K562 (cell line): ENCODE results near the gene SLC24A2. TPM values are rescaled to one million over a fixed set of nuclear protein-coding genes. Genes with fewer than 3 reads are reported as not detected.

ENCODE experiments used
- ATAC-seq: fragments of 200-7000 bp; cut with Tn5 transposase; 3 replicates; pipeline ENCODE4 v1.9.1; 2020; ENCODE audit warnings: moderate library complexity
- BruUV-seq: library from RNA; stranded (reverse); fragments of 400-500 nt; replicated peaks from 2 replicates; lab custom pipeline; 2021; lab: Mats Ljungman, UMichigan
- CTCF ChIA-PET: fragments of 300-600 bp; formaldehyde crosslinking; extraction: SDS; loops from one replicate; lab custom pipeline; 2021; ENCODE audit warnings: low intra/inter-chr PET ratio; lab: Yijun Ruan, JAX
- POLR2A ChIA-PET: fragments of 300-600, 350-650 bp; sonication (Branson Sonifier 250); formaldehyde crosslinking; extraction: SDS; loops from one replicate; lab custom pipeline; 2021; ENCODE audit warnings: antibody characterized with exemption, inconsistent platforms; lab: Yijun Ruan, JAX
- DNase-seq, 4 experiments: peaks; one replicate each; pipeline versions ENCODE4 v3.0.0 to v3.0.0-alpha.2; 2011 to 2018; ENCODE audit warnings: low spot score in 3 of 4, mixed read lengths in 3 of 4; ENCODE audit errors: extremely low read depth in 1 of 4
- FAIRE-seq: peaks from 2 replicates; lab custom pipeline; 2011; peaks lifted over from hg19 to GRCh38; lab: Jason Lieb, UNC
- H2AFZ ChIP-seq: 2 replicates; pipeline ENCODE4 v1.6.0; 2011; ENCODE audit warnings: low read depth, low read length, control low read depth, inconsistent platforms
- H3K27ac ChIP-seq: fragments of 200-600 bp; 3 replicates; pipeline ENCODE4 v1.8.0; 2011; ENCODE audit warnings: low read depth, mild to moderate bottlenecking, control low read depth, inconsistent platforms, low read length, moderate library complexity, mixed read lengths; ENCODE audit errors: extremely low read depth
- H3K27me3 ChIP-seq, 2 experiments: fragments of 300-600 bp in 1 of 2; 2 replicates in 1 of 2; 3 replicates in 1 of 2; pipeline versions ENCODE4 v1.6.0 to v1.8.0; 2011; ENCODE audit warnings: inconsistent platforms in 2 of 2, low read length in 2 of 2, mild to moderate bottlenecking in 1 of 2, mixed read lengths in 1 of 2, moderate library complexity in 1 of 2; ENCODE audit not compliant: control insufficient read depth in 2 of 2, insufficient read depth in 2 of 2
- H3K36me3 ChIP-seq: fragments of 300-600 bp; 3 replicates; pipeline ENCODE4 v1.8.0; 2011; ENCODE audit warnings: mild to moderate bottlenecking, low read length, inconsistent platforms; ENCODE audit not compliant: control insufficient read depth, insufficient read depth
- H3K4me1 ChIP-seq, 2 experiments: fragments of 200-600 bp in 1 of 2; replicated peaks in 1 of 2; 2 replicates in 1 of 2; 3 replicates in 1 of 2; pipeline versions ENCODE4 v1.5.1 to v1.8.0; 2011; ENCODE audit warnings: inconsistent platforms in 2 of 2, low read length in 2 of 2, mild to moderate bottlenecking in 1 of 2, mixed read lengths in 1 of 2, moderate library complexity in 1 of 2; ENCODE audit not compliant: control insufficient read depth in 2 of 2, insufficient read depth in 2 of 2
- H3K4me2 ChIP-seq: 2 replicates; pipeline ENCODE4 v1.6.1; 2011; ENCODE audit warnings: low read length, control low read depth, inconsistent platforms, mixed read lengths; ENCODE audit not compliant: insufficient read depth
- H3K4me3 ChIP-seq: fragments of 200-600 bp; sonication (generic), shearing (Covaris generic); 2 replicates; pipeline ENCODE4 v1.5.1; 2016; ENCODE audit warnings: control low read depth, inconsistent platforms
- H3K79me2 ChIP-seq: fragments of 200-600 bp; 3 replicates; pipeline ENCODE4 v1.8.0; 2011; ENCODE audit warnings: low read length, inconsistent platforms; ENCODE audit not compliant: control insufficient read depth, insufficient read depth
- H3K9ac ChIP-seq, 2 experiments: 2 replicates each; pipeline versions ENCODE4 v1.6.0 to v1.6.1; 2011; ENCODE audit warnings: low read depth in 2 of 2, low read length in 2 of 2, control low read depth in 1 of 2, inconsistent platforms in 1 of 2, mild to moderate bottlenecking in 1 of 2, mixed read lengths in 1 of 2; ENCODE audit not compliant: insufficient read depth in 1 of 2
- H3K9me1 ChIP-seq: one replicate; pipeline ENCODE4 v1.6.0; 2011; ENCODE audit warnings: inconsistent platforms, mild to moderate bottlenecking, low read length, moderate library complexity; ENCODE audit not compliant: control insufficient read depth, insufficient read depth
- H3K9me3 ChIP-seq: replicated peaks from 2 replicates; pipeline ENCODE4 v1.5.1; 2011; ENCODE audit warnings: low read depth, low read length, inconsistent platforms; ENCODE audit not compliant: control insufficient read depth, insufficient read depth
- H4K20me1 ChIP-seq: replicated peaks from 2 replicates; pipeline ENCODE4 v1.6.1; 2011; ENCODE audit warnings: low read length, inconsistent platforms, mixed read lengths; ENCODE audit not compliant: control insufficient read depth, insufficient read depth
- BACH1 ChIP-seq: fragments of 200-800 bp; sonication (Bioruptor generic); IDR thresholded peaks from 2 replicates; pipeline ENCODE4 v1.6.1; 2016; ENCODE audit warnings: missing genetic modification characterization, missing compliant biosample characterization
- ELF1 ChIP-seq: fragments of 200-800 bp; sonication (Bioruptor generic); IDR thresholded peaks from 2 replicates; pipeline ENCODE4 v1.6.1; 2016; ENCODE audit warnings: missing genetic modification characterization, missing compliant biosample characterization
- ELF2 ChIP-seq: fragments of 250-450 bp; sonication (Bioruptor Pico); IDR thresholded peaks from 2 replicates; pipeline ENCODE4 v1.5.0; 2021; ENCODE audit warnings: mild to moderate bottlenecking
- IRF9 ChIP-seq: fragments of 450-650 bp; IDR thresholded peaks from 2 replicates; pipeline ENCODE4 v1.6.1; 2016; ENCODE audit warnings: missing biosample characterization, missing genetic modification characterization
- MLX ChIP-seq, 2 experiments: fragments of 450-650 bp in 1 of 2; sonication (generic) in 1 of 2; formaldehyde crosslinking; conservative IDR thresholded peaks; 2 replicates each; pipeline versions ENCODE4 v1.4.0 to v1.8.1; 2020 to 2022; ENCODE audit warnings: mild to moderate bottlenecking in 1 of 2, missing genetic modification reagents in 1 of 2
- MYNN ChIP-seq, 2 experiments: sonication (generic); formaldehyde crosslinking in 1 of 2; IDR thresholded peaks; 2 replicates each; pipeline versions ENCODE4 v1.5.0 to v1.6.1; 2016 to 2020; ENCODE audit warnings: antibody characterized with exemption in 1 of 2, missing genetic modification reagents in 1 of 2
- NR2C1 ChIP-seq, 2 experiments: fragments of 450-650 bp; IDR thresholded peaks; 2 replicates each; pipeline ENCODE4 v1.6.1; 2017; ENCODE audit warnings: mild to moderate bottlenecking in 2 of 2, antibody characterized with exemption in 1 of 2, inconsistent platforms in 1 of 2, missing compliant biosample characterization in 1 of 2, missing genetic modification characterization in 1 of 2
- TGIF2 ChIP-seq: sonication (generic); formaldehyde crosslinking; IDR thresholded peaks from 2 replicates; pipeline ENCODE4 v1.8.1; 2022; ENCODE audit warnings: mild to moderate bottlenecking, missing genetic modification reagents, moderate library complexity
- ZNF512 ChIP-seq: IDR thresholded peaks from 2 replicates; pipeline ENCODE4 v1.6.1; 2016; ENCODE audit warnings: missing genetic modification characterization, missing compliant biosample characterization
- ZNF609 ChIP-seq: sonication (generic); formaldehyde crosslinking; IDR thresholded peaks from 2 replicates; pipeline ENCODE4 v1.8.1; 2023; ENCODE audit warnings: missing genetic modification reagents, mild to moderate bottlenecking, borderline replicate concordance
- ZNF639 ChIP-seq, 2 experiments: fragments of 200-800 bp in 1 of 2; sonication (Bioruptor generic) in 1 of 2; sonication (generic) in 1 of 2; formaldehyde crosslinking in 1 of 2; IDR thresholded peaks in 1 of 2; conservative IDR thresholded peaks in 1 of 2; 2 replicates each; pipeline versions ENCODE4 v1.5.0 to v1.6.1; 2016 to 2020; ENCODE audit warnings: missing compliant biosample characterization in 1 of 2, missing genetic modification characterization in 1 of 2, missing genetic modification reagents in 1 of 2
- WGBS: fragments of 100-300 bp; shearing (Covaris generic); methylation state at CpG from one replicate; pipeline ENCODE4 v1.1.6; 2016; ENCODE audit warnings: low coverage, mixed read lengths; ENCODE audit not compliant: insufficient coverage; ENCODE audit errors: missing lambda C conversion rate; 5-methylcytosine and 5-hydroxymethylcytosine counted together
- in situ Hi-C: fragments of 300-500 bp; cut with MboI; formaldehyde crosslinking; loops from 4 replicates; pipeline ENCODE4 v1.15.0; 2018; ENCODE audit warnings: inconsistent platforms, mixed read lengths
- intact Hi-C: fragments of 100-400 bp; cut with micrococcal nuclease; formaldehyde crosslinking; loops from 2 replicates; pipeline ENCODE4 v1.14.2; 2022
- polyA plus RNA-seq, 8 experiments: library from polyadenylated mRNA; depleted of rRNA in 4 of 8; stranded (reverse) in 5 of 8; unstranded in 3 of 8; fragments of >200 nt; fragmentation: Nextera tagmentation in 2 of 8; fragmentation: Illumina TruSeq in 1 of 8; extraction: Ambion mirVana in 2 of 8; extraction: Trizol in 1 of 8; gene quantifications; 2 replicates each; pipeline versions ENCODE4 v1.2.1 to v1.2.3, GENCODE V29; 2011 to 2014; ENCODE audit warnings: inconsistent platforms in 1 of 8, missing spikeins in 1 of 8
- total RNA-seq, 7 experiments: library from RNA; depleted of rRNA in 6 of 7; stranded (reverse); fragments of >200 nt in 6 of 7; fragmentation: Illumina TruSeq in 2 of 7; extraction: Trizol in 2 of 7; gene quantifications; 2 replicates each; pipeline versions ENCODE4 v1.2.1 to v1.2.3, GENCODE V29; 2011 to 2021; ENCODE audit warnings: low replicate concordance in 1 of 7

Gene SLC24A2
- total and polyA plus RNA-seq, 9 of the 15 experiments (the other 6 are each of a cell fraction or from before 2014, with no cell fraction given) = 0.04 to 0.40 (median 0.09) TPM

- no peaks in the 10 kb centered on the region for H3K9me1 ChIP-seq
- POLR2A ChIA-PET = no interaction called here
- H3K4me3 ChIP-seq = no peak overlapping the region
- no peaks in the 10 kb centered on the region for H3K27me3 ChIP-seq
- ATAC-seq = no peak
- peaks cover 0 to 14% of the 10 kb centered on the region in 2 experiments; a peak in 3 of 5 replicates for H3K4me1 ChIP-seq
- H3K9me3 ChIP-seq = no peaks in the 10 kb centered on the region
- in situ Hi-C loops = no loop called here
- BruUV-seq = no TSS peak
- no peak overlapping the region for H3K4me2 ChIP-seq
- H4K20me1 ChIP-seq = no peaks in the 10 kb centered on the region
- H3K36me3 ChIP-seq = no peaks in the 10 kb centered on the region
- H3K79me2 ChIP-seq = no peaks in the 10 kb centered on the region
- H2AFZ ChIP-seq = no peak overlapping the region
- intact Hi-C loops = no loop called here
- no peak for DNase-seq
- WGBS = 70% methylated on average over 2 of the region's 2 CpGs
- CTCF ChIA-PET = no interaction called here
- FAIRE-seq = no peak
- no peak overlapping the region for H3K27ac ChIP-seq
- H3K9ac ChIP-seq = no peak overlapping the region
- TF ChIP-seq MYNN (IDR thresholded peaks at IDR 0.05) = no peak
- TF ChIP-seq MYNN (CRISPR knock-in tag; IDR thresholded peaks at IDR 0.05) = no peak
- TF ChIP-seq ZNF639 (CRISPR knock-in tag; conservative IDR thresholded peaks at IDR 0.05 in 1 of 2, IDR thresholded peaks at IDR 0.05 in 1 of 2) = no peak
- TF ChIP-seq ELF2 = no peak
- no peak for TF ChIP-seq IRF9
- TF ChIP-seq TGIF2 (CRISPR knock-in tag) = no peak
- TF ChIP-seq MLX (CRISPR knock-in tag; conservative IDR thresholded peaks at IDR 0.05) = no peak
- TF ChIP-seq ELF1 = no peak
- TF ChIP-seq ZNF609 (CRISPR knock-in tag) = no peak
- TF ChIP-seq NR2C1 (IDR thresholded peaks at IDR 0.05) = no peak
- TF ChIP-seq NR2C1 (tag; IDR thresholded peaks at IDR 0.05) = no peak
- no peak for TF ChIP-seq ZNF512 (tag)
- TF ChIP-seq BACH1 (tag) = no peak
These were observed 42.6 kb downstream of the SLC24A2 start for GRCh38 chr9:19746223-19746622.
